Epithelial cell of proximal tubule (primary cell): ENCODE data around the gene TPCN1. TPM values are rescaled to one million over a fixed set of nuclear protein-coding genes. Genes with fewer than 3 reads are reported as not detected.

Experiments used
- DNase-seq: peaks from one replicate; pipeline ENCODE4 v3.0.0-alpha.2; 2011; ENCODE audit warnings: low read depth
- H3K4me3 ChIP-seq: 2 replicates; pipeline ENCODE4 v1.5.1; 2011; ENCODE audit warnings: low read depth, mild to moderate bottlenecking, low read length
- total RNA-seq: library from RNA; depleted of rRNA; stranded (reverse); fragments of >200 nt; gene quantifications from 2 replicates; pipeline ENCODE4 v1.2.3, GENCODE V29; 2015
- TF ChIP-seq, protein P1 (sequence below): conservative IDR thresholded peaks from 2 replicates; pipeline ENCODE4 v1.5.1; 2012; ENCODE audit warnings: low read depth, mild to moderate bottlenecking, low read length

The TPCN1 gene
- total RNA-seq, 1 donor from 2014 or later: 32.0 TPM

DNA sequence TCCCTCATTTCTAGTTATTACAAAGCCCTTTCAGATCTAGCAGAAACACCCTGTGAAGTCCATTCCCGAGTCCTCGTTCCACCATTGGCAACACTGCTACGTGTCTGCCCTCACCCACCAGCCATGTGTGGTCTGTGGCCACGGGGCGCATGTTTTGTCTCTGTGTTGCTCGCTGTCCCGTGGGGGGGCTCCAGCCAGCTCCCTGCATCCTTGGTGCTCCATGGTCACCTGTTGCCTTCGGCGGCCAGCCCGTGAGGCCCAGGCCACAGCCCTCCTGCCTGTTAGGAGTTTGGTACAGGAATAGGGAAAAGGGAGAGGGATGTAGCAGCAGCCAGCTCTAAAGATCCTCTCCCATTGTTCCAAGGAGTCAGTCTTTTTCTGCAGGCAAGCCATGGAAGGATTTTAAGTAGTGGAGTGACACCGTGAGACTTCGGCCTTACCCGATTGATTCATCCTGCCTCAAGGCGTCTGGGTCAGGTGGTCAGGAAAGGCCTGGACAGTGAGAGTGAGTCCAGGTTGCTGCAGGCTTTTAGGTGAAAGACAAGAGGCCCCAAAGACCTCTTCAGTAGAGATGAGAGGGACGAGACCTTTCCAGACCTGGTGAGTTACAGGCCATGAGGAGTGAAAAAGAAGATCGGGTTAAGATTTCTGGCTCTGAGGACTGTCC is 30.3 kb downstream of the TPCN1 start:
- DNase-seq: no peak
- no peak overlapping the region for H3K4me3 ChIP-seq
- TF ChIP-seq, protein P1, sequence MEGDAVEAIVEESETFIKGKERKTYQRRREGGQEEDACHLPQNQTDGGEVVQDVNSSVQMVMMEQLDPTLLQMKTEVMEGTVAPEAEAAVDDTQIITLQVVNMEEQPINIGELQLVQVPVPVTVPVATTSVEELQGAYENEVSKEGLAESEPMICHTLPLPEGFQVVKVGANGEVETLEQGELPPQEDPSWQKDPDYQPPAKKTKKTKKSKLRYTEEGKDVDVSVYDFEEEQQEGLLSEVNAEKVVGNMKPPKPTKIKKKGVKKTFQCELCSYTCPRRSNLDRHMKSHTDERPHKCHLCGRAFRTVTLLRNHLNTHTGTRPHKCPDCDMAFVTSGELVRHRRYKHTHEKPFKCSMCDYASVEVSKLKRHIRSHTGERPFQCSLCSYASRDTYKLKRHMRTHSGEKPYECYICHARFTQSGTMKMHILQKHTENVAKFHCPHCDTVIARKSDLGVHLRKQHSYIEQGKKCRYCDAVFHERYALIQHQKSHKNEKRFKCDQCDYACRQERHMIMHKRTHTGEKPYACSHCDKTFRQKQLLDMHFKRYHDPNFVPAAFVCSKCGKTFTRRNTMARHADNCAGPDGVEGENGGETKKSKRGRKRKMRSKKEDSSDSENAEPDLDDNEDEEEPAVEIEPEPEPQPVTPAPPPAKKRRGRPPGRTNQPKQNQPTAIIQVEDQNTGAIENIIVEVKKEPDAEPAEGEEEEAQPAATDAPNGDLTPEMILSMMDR: no peak

DNA sequence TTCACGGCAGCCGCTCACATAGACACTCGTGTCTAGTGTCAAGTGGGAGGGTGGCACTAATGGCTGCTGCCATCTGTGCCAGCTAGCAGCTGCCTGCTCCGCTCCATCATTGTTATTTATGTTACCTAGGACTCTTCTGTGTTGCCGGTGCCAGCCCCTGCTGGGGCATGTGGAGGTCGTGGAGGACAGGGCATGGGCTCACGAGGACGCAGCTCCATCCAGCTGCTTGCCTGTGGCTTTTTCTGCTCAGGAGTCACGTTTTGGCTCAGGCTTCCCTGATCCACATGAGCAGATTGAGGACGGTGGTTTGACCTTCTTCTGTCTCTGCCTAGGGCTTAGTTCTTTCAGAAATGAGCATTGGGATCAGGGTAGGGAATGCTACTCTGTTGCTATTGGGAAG is 31.2 kb downstream of the TPCN1 start:
- no peak for DNase-seq
- no peak overlapping the region for H3K4me3 ChIP-seq
- TF ChIP-seq, protein P1: no peak

DNA sequence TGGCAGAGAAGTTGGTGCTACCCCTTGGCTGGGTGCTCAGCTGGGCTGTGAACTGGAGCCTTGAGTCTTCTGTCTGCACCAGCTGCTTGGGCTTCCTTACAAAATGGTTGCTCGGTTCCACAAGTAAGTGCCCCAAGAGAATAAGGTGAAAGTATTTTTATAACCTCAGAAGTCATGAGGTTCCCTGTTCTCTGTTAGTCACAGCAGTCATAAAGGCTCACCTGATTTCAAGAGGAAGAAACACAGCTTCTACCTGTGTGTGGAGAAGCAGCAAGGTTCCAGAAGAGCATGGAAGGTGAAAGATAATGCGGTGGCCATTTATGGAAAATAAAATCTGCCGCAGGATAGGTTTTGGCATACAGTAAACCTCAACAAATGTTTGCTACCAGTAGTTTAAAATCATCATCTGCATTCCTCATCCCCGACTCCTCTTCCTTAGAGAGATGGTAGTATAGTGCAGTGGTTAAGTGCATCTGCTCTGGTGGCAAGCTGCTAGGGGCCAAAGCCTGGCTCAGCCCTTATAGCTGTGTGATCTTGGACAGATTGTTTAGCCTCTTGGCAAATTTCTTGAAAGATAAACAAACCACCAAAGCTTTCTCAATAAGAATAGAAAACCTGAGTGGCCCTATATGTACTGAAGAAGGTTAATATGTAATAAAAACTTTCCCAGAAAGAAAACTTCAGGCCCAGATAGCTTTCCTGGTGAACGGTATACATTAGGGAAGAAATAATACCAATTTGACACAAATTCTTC is 32.4 kb downstream of the TPCN1 start:
- TF ChIP-seq, protein P1: no peak
- no peak overlapping the region for H3K4me3 ChIP-seq
- DNase-seq: no peak

DNA sequence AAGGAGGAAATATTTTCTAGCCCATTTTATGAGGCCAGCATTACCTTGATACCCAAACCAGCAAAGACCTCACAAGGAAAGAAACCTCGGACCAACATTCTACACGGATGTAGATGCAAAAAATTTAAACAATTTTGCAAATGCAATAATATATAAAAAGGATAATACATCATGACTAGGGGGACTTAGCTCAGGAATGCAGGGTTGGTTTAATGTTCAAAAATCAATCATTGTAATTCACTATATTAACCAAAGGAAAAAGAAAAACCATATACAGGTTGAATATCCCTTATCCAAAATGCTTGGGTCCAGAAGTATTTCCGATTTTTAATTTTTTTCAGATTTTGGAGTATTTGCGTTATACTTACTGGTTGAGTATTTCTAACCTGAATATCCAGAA is 33.0 kb downstream of the TPCN1 start:
- TF ChIP-seq, protein P1: no peak
- no peak overlapping the region for H3K4me3 ChIP-seq
- DNase-seq: no peak

DNA sequence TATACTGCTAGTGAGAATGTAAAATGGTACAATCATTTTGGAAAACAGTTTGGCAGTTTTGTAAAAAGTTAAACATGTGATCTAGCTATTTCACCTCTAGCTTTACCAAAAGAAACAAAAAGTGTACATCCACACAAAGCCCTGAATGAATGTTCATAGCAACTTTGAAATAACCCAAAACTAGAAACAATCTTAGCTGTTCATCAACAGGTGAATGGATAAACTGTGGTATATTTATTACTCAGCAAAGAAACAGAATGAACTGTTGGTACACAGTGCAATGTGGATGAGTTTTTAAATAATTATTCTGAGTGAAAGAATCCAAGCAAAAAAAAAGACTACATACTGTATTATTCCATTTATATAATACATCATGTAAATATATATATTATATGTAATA is 36.3 kb downstream of the TPCN1 start:
- DNase-seq: no peak
- TF ChIP-seq, protein P1: no peak
- no peak overlapping the region for H3K4me3 ChIP-seq

DNA sequence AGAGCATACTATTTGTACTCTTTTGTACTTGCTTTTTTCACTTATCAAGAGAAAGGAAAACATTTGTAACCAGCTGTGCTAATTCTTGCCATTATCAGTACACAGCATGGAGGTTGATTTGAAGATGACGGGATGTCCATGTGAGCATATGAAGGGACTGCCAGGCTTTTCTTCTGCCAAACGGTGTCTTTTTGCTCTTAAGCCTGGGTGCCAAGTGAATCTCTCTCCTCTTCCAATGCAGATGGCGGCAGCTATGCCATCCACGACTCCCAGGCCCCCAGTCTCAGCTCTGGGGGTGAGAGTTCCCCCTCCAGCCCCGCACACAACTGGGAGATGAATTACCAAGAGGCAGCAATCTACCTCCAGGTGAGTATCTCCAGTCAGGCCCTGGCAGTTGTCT is 38.9 kb downstream of the TPCN1 start:
- TF ChIP-seq, protein P1: no peak
- no peak overlapping the region for H3K4me3 ChIP-seq
- no peak for DNase-seq
